B cell (primary cell): ENCODE measurements around the gene RAD51B. TPM values are rescaled to one million over a fixed set of nuclear protein-coding genes. Genes with fewer than 3 reads are reported as not detected.
"Not testable (repeated sequence)": the region's sequence is repeated elsewhere in the genome, so short reads cannot be mapped to it uniquely, and the experiment has no call there.

Source experiments
- ATAC-seq: fragments of 200-7000 bp; cut with Tn5 transposase; one replicate; pipeline ENCODE4 v1.10.0; 2021; ENCODE audit warnings: low read depth, mild to moderate bottlenecking, moderate number of reproducible peaks, moderate library complexity
- CTCF ChIA-PET: fragments of 350-600 bp; sonication (Branson Sonifier 250); formaldehyde crosslinking; loops from one replicate; lab custom pipeline; 2021; ENCODE audit warnings: antibody characterized with exemption, inconsistent platforms; lab: Charles Lee
- POLR2A ChIA-PET: fragments of 350-600 bp; sonication (Branson Sonifier 250); formaldehyde crosslinking; loops from one replicate; lab custom pipeline; 2021; ENCODE audit warnings: antibody characterized with exemption; lab: Charles Lee
- DNase-seq: peaks from one replicate; pipeline ENCODE4 v3.0.0; 2013
- H2AFZ ChIP-seq: 2 replicates; pipeline ENCODE4 v1.6.1; 2012; ENCODE audit warnings: mild to moderate bottlenecking, low read depth, low read length; ENCODE audit not compliant: insufficient read depth, poor library complexity, severe bottlenecking
- H3K27ac ChIP-seq, 2 donors: 1 replicate in 1 of 2; 2 replicates in 1 of 2; pipeline ENCODE4 v1.5.1; 2012 to 2013; ENCODE audit warnings: low read length in 2 of 2, mild to moderate bottlenecking in 2 of 2, moderate library complexity in 1 of 2
- H3K27me3 ChIP-seq, 4 experiments: fragments of 200-600 bp in 1 of 4; sonication (generic) in 1 of 4; replicated peaks in 1 of 4; 1 replicate in 2 of 4; 2 replicates in 2 of 4; pipeline versions ENCODE4 v1.6.1 to v1.7.0; 2013 to 2016; ENCODE audit warnings: low read length in 3 of 4, mild to moderate bottlenecking in 2 of 4, mixed read lengths in 1 of 4, moderate library complexity in 1 of 4; ENCODE audit not compliant: insufficient read depth in 4 of 4, control insufficient read depth in 3 of 4; ENCODE audit errors: control extremely low read depth in 1 of 4
- H3K36me3 ChIP-seq, 2 experiments: replicated peaks in 1 of 2; 1 replicate in 1 of 2; 2 replicates in 1 of 2; pipeline versions ENCODE4 v1.6.1 to v1.7.1; 2013; ENCODE audit warnings: low read length in 1 of 2; ENCODE audit not compliant: insufficient read depth in 2 of 2, control insufficient read depth in 1 of 2; ENCODE audit errors: control extremely low read depth in 1 of 2, extremely low read depth in 1 of 2
- H3K4me1 ChIP-seq, 2 donors: fragments of 200-600 bp in 1 of 2; sonication (generic) in 1 of 2; 1 replicate in 1 of 2; 2 replicates in 1 of 2; pipeline versions ENCODE4 v1.5.1 to v1.6.1; 2013 to 2017; ENCODE audit warnings: low read length in 2 of 2; ENCODE audit not compliant: control insufficient read depth in 2 of 2, insufficient read depth in 2 of 2
- H3K4me2 ChIP-seq: replicated peaks from 2 replicates; pipeline ENCODE3; 2012; ENCODE audit warnings: mild to moderate bottlenecking, low read depth, low read length; ENCODE audit not compliant: poor library complexity, severe bottlenecking
- H3K4me3 ChIP-seq, 5 experiments: fragments of 200-600 bp in 1 of 5; sonication (generic) in 1 of 5; 1 replicate in 3 of 5; 2 replicates in 2 of 5; pipeline versions ENCODE4 v1.5.1 to v1.7.0; 2011 to 2016; ENCODE audit warnings: low read length in 4 of 5, mild to moderate bottlenecking in 4 of 5, low read depth in 2 of 5, control low read depth in 1 of 5, moderate library complexity in 1 of 5; ENCODE audit not compliant: insufficient read depth in 1 of 5; ENCODE audit errors: control extremely low read depth in 1 of 5, extremely low read depth in 1 of 5
- H3K79me2 ChIP-seq: fragments of 200-600 bp; sonication (generic); one replicate; pipeline ENCODE4 v1.6.0; 2016; ENCODE audit warnings: low read length; ENCODE audit not compliant: control insufficient read depth, insufficient read depth
- H3K9ac ChIP-seq: fragments of 200-600 bp; sonication (generic); 2 replicates; pipeline ENCODE4 v1.6.1; 2017; ENCODE audit warnings: mild to moderate bottlenecking, low read length, moderate library complexity
- H3K9me3 ChIP-seq, 3 donors: one replicate each; pipeline versions ENCODE4 v1.6.1 to v1.7.1; 2013; ENCODE audit warnings: low read length in 2 of 3; ENCODE audit not compliant: control insufficient read depth in 2 of 3, insufficient read depth in 1 of 3; ENCODE audit errors: control extremely low read depth in 1 of 3
- H4K20me1 ChIP-seq: 2 replicates; pipeline ENCODE4 v1.6.0; 2012; ENCODE audit warnings: mild to moderate bottlenecking, low read length; ENCODE audit not compliant: insufficient read depth, control insufficient read depth, poor library complexity, severe bottlenecking
- H3K27ac Mint-ChIP-seq: one replicate; pipeline ENCODE4 v1.8.0; 2021; ENCODE audit warnings: mixed read lengths
- H3K27me3 Mint-ChIP-seq: one replicate; pipeline ENCODE4 v1.8.0; 2021; ENCODE audit warnings: mixed read lengths
- H3K4me1 Mint-ChIP-seq: one replicate; pipeline ENCODE4 v1.8.0; 2021; ENCODE audit warnings: mixed read lengths
- H3K4me3 Mint-ChIP-seq: one replicate; pipeline ENCODE4 v1.8.0; 2021; ENCODE audit warnings: mixed read lengths
- H3K9me3 Mint-ChIP-seq: one replicate; pipeline ENCODE4 v1.8.0; 2022; ENCODE audit warnings: mixed read lengths; ENCODE audit not compliant: insufficient read depth
- EZH2 ChIP-seq: IDR thresholded peaks from 2 replicates; pipeline ENCODE4 v1.6.1; 2012; ENCODE audit warnings: borderline replicate concordance, low read depth, mild to moderate bottlenecking, moderate library complexity, low read length; ENCODE audit not compliant: insufficient read depth, poor library complexity, severe bottlenecking
- WGBS: methylation state at CpG from one replicate; pipeline ENCODE4 v1.1.5; 2013; ENCODE audit warnings: missing lambda C conversion rate; ENCODE audit not compliant: insufficient coverage; 5-methylcytosine and 5-hydroxymethylcytosine counted together
- intact Hi-C: fragments of 100-400 bp; cut with micrococcal nuclease; formaldehyde crosslinking; loops from one replicate; pipeline ENCODE4 v1.10.0; 2022
- polyA plus RNA-seq: library from polyadenylated mRNA; depleted of rRNA; stranded (reverse); fragments of >200 nt; gene quantifications from 2 replicates; pipeline ENCODE4 v1.2.3, GENCODE V29; 2012
- total RNA-seq, 2 donors: library from RNA; stranded (reverse); fragments of 120-200 nt in 1 of 2; gene quantifications; 1 replicate in 1 of 2; 2 replicates in 1 of 2; pipeline versions ENCODE4 v1.2.3 to v1.2.4, GENCODE V29; 2013 to 2022
- TF ChIP-seq, protein P1 (sequence below): fragments of 200-600 bp; IDR thresholded peaks from one replicate; pipeline ENCODE4 v1.8.0; 2022; ENCODE audit warnings: antibody characterized with exemption, mild to moderate bottlenecking

RAD51B gene
- total and polyA plus RNA-seq, 2 donors (not counting 1 experiment from before 2014, with no cell fraction given): 6.5 to 60.6 TPM

GRCh38 chr14:67986131-67986841 is 166.7 kb downstream of the RAD51B start:
- Histone ChIP-seq H3K36me3 (no peaks in the 10 kb centered on the region), H2AFZ (no peak overlapping the region), H3K4me2 (no peak overlapping the region), H3K9ac (no peak overlapping the region), H3K79me2 (no peaks in the 10 kb centered on the region), H4K20me1 (no peaks in the 10 kb centered on the region), H3K27me3 (no peaks in the 10 kb centered on the region), H3K9me3 (no peaks in the 10 kb centered on the region), H3K27ac (no peak overlapping the region), H3K4me3 (no peak overlapping the region), H3K4me1 (no peaks in the 10 kb centered on the region)
- ChIA-PET CTCF (no interaction called here), POLR2A (no interaction called here)
- Mint-ChIP-seq H3K27ac (no peak overlapping the region), H3K4me1 (no peaks in the 10 kb centered on the region), H3K4me3 (no peak overlapping the region), H3K27me3 (no peaks in the 10 kb centered on the region), H3K9me3 (no peaks in the 10 kb centered on the region)
- DNase-seq (no peak), ATAC-seq (no peak)
- 100% methylated on average over 1 of the region's 6 CpGs for WGBS
- TF ChIP-seq EZH2: no peak
- TF ChIP-seq, protein P1, sequence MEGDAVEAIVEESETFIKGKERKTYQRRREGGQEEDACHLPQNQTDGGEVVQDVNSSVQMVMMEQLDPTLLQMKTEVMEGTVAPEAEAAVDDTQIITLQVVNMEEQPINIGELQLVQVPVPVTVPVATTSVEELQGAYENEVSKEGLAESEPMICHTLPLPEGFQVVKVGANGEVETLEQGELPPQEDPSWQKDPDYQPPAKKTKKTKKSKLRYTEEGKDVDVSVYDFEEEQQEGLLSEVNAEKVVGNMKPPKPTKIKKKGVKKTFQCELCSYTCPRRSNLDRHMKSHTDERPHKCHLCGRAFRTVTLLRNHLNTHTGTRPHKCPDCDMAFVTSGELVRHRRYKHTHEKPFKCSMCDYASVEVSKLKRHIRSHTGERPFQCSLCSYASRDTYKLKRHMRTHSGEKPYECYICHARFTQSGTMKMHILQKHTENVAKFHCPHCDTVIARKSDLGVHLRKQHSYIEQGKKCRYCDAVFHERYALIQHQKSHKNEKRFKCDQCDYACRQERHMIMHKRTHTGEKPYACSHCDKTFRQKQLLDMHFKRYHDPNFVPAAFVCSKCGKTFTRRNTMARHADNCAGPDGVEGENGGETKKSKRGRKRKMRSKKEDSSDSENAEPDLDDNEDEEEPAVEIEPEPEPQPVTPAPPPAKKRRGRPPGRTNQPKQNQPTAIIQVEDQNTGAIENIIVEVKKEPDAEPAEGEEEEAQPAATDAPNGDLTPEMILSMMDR: no peak
- intact Hi-C loops: no loop called here

DNA sequence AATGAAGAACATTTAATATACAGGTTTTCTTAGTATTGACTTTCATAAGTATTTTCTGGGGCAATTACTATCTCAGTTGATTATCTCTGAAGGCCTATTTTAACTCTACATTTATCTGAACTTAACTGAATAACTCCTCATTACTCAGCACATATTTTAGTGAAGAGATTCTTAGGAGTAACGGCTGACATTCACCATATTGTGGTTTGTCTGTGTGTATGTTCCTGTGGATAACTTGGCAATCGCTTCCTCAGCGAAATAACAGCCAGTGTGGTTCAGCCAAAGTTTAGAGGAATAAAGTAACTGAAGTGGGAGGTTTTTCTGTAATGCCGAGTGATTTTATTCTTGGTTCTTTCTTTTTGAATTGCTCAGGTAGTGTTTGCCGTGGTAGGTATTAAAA is 168.0 kb downstream of the RAD51B start:
- TF ChIP-seq, protein P1: no peak
- TF ChIP-seq EZH2: no peak
- H3K27ac ChIP-seq: no peak overlapping the region
- intact Hi-C loops: no loop called here
- Mint-ChIP-seq H3K4me1 (no peaks in the 10 kb centered on the region), H3K27me3 (no peaks in the 10 kb centered on the region), H3K4me3 (no peak overlapping the region), H3K9me3 (no peaks in the 10 kb centered on the region), H3K27ac (no peak overlapping the region)
- H3K79me2 ChIP-seq: no peaks in the 10 kb centered on the region
- no peak overlapping the region for H2AFZ ChIP-seq
- H3K4me2 ChIP-seq: no peak overlapping the region
- no peak overlapping the region for H3K4me3 ChIP-seq
- H3K36me3 ChIP-seq: no peaks in the 10 kb centered on the region
- no peak overlapping the region for H3K9ac ChIP-seq
- no peaks in the 10 kb centered on the region for H3K9me3 ChIP-seq
- no peak for DNase-seq
- H3K4me1 ChIP-seq: no peaks in the 10 kb centered on the region
- 30% methylated on average over 2 of the region's 5 CpGs for WGBS
- ATAC-seq: no peak
- CTCF ChIA-PET: no interaction called here
- H4K20me1 ChIP-seq: no peaks in the 10 kb centered on the region
- H3K27me3 ChIP-seq: no peaks in the 10 kb centered on the region
- POLR2A ChIA-PET: no interaction called here

DNA sequence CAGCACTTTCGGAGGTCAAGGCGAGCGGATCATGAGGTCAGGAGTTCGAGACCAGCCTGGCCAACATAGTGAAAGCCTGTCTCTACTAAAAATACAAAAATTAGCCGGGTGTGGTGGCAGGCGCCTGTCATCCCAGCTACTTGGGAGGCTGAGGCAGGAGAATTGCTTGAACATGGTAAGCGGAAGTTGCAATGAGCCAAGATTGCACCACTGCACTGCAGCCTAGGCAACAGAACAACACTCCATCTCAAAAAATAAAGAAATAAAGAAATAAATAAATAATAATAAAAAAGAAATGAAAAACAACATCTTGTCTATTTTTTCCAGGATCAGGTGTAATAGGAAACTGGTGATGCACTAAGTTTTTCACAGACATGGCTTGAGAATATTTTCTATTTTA is 168.6 kb downstream of the RAD51B start:
- no CpG with 5 or more reads among the region's 7 CpGs for WGBS
- intact Hi-C loops, H3K9ac ChIP-seq, DNase-seq, H3K27ac ChIP-seq, H3K4me1 Mint-ChIP-seq, H3K79me2 ChIP-seq, CTCF ChIA-PET, H4K20me1 ChIP-seq, ATAC-seq, H3K36me3 ChIP-seq, H3K4me3 Mint-ChIP-seq, H3K27me3 ChIP-seq, H3K27ac Mint-ChIP-seq, H3K9me3 Mint-ChIP-seq, H3K4me2 ChIP-seq, H3K27me3 Mint-ChIP-seq, H3K4me3 ChIP-seq, H2AFZ ChIP-seq, H3K9me3 ChIP-seq, H3K4me1 ChIP-seq: not testable (repeated sequence)
- POLR2A ChIA-PET: interaction anchor here (0.7 kb wide), 1 partner anchor 339 kb away, joined by 4 read pairs; no protein-coding TSS in a partner anchor
